GM12878 (cell line): ENCODE results near the gene TRERF1. TPM values are rescaled to one million over a fixed set of nuclear protein-coding genes. Genes with fewer than 3 reads are reported as not detected.

Source experiments
- CHD4 ChIP-seq: fragments of 200-600 bp; sonication (generic); IDR thresholded peaks from 2 replicates; pipeline ENCODE4 v1.6.1; 2016; ENCODE audit warnings: mild to moderate bottlenecking
- CREB1 ChIP-seq: IDR thresholded peaks from 2 replicates; pipeline ENCODE4 v1.6.1; 2012; ENCODE audit warnings: low read depth, mild to moderate bottlenecking, inconsistent platforms
- DPF2 ChIP-seq: fragments of 450-650 bp; IDR thresholded peaks from 2 replicates; pipeline ENCODE4 v1.6.1; 2017; ENCODE audit warnings: mild to moderate bottlenecking
- EED ChIP-seq: sonication (generic); IDR thresholded peaks from 2 replicates; pipeline ENCODE4 v1.6.1; 2016; ENCODE audit warnings: antibody characterized with exemption, low read depth
- ESRRA ChIP-seq: IDR thresholded peaks from 2 replicates; pipeline ENCODE4 v1.6.1; 2012; ENCODE audit warnings: mild to moderate bottlenecking, low read length, improper control_type of control experiment
- FOXM1 ChIP-seq: IDR thresholded peaks from 2 replicates; pipeline ENCODE4 v1.6.1; 2012; ENCODE audit warnings: low read depth, mild to moderate bottlenecking, inconsistent platforms, low read length, moderate library complexity
- GATAD2B ChIP-seq: fragments of 450-650 bp; conservative IDR thresholded peaks from 2 replicates; pipeline ENCODE4 v1.6.1; 2017; ENCODE audit warnings: low read depth, mild to moderate bottlenecking, moderate library complexity
- IKZF1 ChIP-seq: fragments of 450-650 bp; conservative IDR thresholded peaks from 2 replicates; pipeline ENCODE4 v1.6.1; 2017; ENCODE audit warnings: antibody characterized with exemption, mild to moderate bottlenecking
- IKZF2 ChIP-seq, 2 experiments: fragments of 450-650 bp; IDR thresholded peaks; 2 replicates each; pipeline ENCODE4 v1.6.1; 2017; ENCODE audit warnings: mild to moderate bottlenecking in 2 of 2, moderate library complexity in 2 of 2
- MEF2B ChIP-seq: fragments of 450-650 bp; IDR thresholded peaks from 2 replicates; pipeline ENCODE4 v1.6.1; 2018; ENCODE audit warnings: mild to moderate bottlenecking, moderate library complexity; ENCODE audit not compliant: partially characterized antibody, poor library complexity, severe bottlenecking
- NRF1 ChIP-seq: conservative IDR thresholded peaks from 2 replicates; pipeline ENCODE4 v1.6.1; 2011; ENCODE audit warnings: mild to moderate bottlenecking, low read depth, low read length, improper control_type of control experiment
- SUPT20H ChIP-seq: IDR thresholded peaks from 2 replicates; pipeline ENCODE4 v1.6.1; 2011; ENCODE audit warnings: low read depth, mild to moderate bottlenecking, low read length, moderate library complexity, borderline replicate concordance; ENCODE audit not compliant: control insufficient read depth
- TAF1 ChIP-seq: IDR thresholded peaks from 2 replicates; pipeline ENCODE4 v1.6.1; 2011; ENCODE audit warnings: mild to moderate bottlenecking, low read depth, low read length, borderline replicate concordance
- USF1 ChIP-seq: IDR thresholded peaks from 2 replicates; pipeline ENCODE4 v1.6.1; 2011; ENCODE audit warnings: borderline replicate concordance, low read depth, mild to moderate bottlenecking, moderate library complexity, mixed read lengths, low read length; ENCODE audit not compliant: insufficient read depth; ENCODE audit errors: extremely low read length
- ZBTB40 ChIP-seq: fragments of 450-650 bp; IDR thresholded peaks from 2 replicates; pipeline ENCODE4 v1.6.1; 2016; ENCODE audit warnings: mild to moderate bottlenecking, moderate library complexity, borderline replicate concordance
- ZNF24 ChIP-seq: fragments of 450-650 bp; IDR thresholded peaks from 2 replicates; pipeline ENCODE4 v1.6.1; 2017; ENCODE audit warnings: antibody characterized with exemption, mild to moderate bottlenecking
- polyA plus RNA-seq, 11 experiments: library from polyadenylated mRNA; depleted of rRNA in 4 of 11; unstranded in 6 of 11; stranded (reverse) in 5 of 11; fragments of >200 nt; fragmentation: Nextera tagmentation in 4 of 11; fragmentation: Illumina TruSeq in 1 of 11; extraction: Ambion mirVana in 4 of 11; extraction: Trizol in 1 of 11; gene quantifications; 1 replicate in 1 of 11; 2 replicates in 10 of 11; pipeline versions ENCODE4 v1.2.1 to v1.2.3, GENCODE V29; 2011 to 2016; ENCODE audit warnings: inconsistent platforms in 2 of 11, missing spikeins in 2 of 11, low read depth in 1 of 11
- total RNA-seq, 4 experiments: library from RNA; depleted of rRNA in 3 of 4; stranded (reverse); fragments of >200 nt in 3 of 4; fragmentation: Illumina TruSeq in 1 of 4; extraction: Trizol in 1 of 4; gene quantifications; 2 replicates each; pipeline versions ENCODE4 v1.2.1 to v1.2.3, GENCODE V29; 2013 to 2021
- TF ChIP-seq, protein P1 (sequence below): IDR thresholded peaks from 2 replicates; pipeline ENCODE4 v1.6.1; 2012; ENCODE audit warnings: improper control_type of control experiment, low read depth, low read length; ENCODE audit not compliant: insufficient replicate concordance
- TF ChIP-seq, protein P2 (sequence below): IDR thresholded peaks from 2 replicates; pipeline ENCODE4 v1.6.1; 2011; ENCODE audit warnings: mild to moderate bottlenecking, low read depth, low read length, moderate library complexity; ENCODE audit not compliant: insufficient replicate concordance

Gene TRERF1
- total and polyA plus RNA-seq, 10 of the 15 experiments (the other 5 are each of a cell fraction or from before 2014, with no cell fraction given), result 2.2 to 19.4 (median 7.2) TPM

DNA sequence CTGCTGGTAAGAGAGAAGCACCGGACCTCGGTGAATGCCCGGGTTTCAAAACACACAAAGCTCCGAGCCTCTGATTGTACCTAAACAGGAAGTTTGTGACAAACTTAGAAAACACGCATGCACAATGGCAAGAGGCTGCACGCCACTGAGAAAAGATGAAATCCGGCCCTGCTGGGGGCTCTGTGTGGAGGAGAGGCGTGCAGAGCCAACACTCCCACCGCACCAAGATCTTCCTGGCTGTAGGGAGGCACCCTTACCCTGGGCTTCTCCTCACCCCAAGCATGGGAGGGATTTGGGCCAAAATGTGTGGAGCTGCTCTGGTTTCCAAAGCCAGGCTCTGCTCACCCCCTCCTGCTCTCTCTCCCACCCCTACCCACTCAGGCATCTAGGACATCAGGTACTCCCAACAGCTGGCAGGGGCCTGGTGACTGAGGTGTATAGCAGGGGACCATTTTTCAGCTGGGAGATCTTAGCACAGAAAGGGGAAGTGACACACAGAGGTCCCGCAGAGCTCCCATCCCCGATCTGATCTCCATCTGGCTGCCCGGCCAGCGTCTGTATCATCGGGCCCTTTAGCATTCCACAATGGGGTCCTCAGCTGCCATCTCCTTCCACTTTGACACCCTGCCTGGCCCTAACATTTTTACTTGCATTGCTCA is 84.2 kb downstream of the TRERF1 start (continued):
- TF ChIP-seq, protein P1, sequence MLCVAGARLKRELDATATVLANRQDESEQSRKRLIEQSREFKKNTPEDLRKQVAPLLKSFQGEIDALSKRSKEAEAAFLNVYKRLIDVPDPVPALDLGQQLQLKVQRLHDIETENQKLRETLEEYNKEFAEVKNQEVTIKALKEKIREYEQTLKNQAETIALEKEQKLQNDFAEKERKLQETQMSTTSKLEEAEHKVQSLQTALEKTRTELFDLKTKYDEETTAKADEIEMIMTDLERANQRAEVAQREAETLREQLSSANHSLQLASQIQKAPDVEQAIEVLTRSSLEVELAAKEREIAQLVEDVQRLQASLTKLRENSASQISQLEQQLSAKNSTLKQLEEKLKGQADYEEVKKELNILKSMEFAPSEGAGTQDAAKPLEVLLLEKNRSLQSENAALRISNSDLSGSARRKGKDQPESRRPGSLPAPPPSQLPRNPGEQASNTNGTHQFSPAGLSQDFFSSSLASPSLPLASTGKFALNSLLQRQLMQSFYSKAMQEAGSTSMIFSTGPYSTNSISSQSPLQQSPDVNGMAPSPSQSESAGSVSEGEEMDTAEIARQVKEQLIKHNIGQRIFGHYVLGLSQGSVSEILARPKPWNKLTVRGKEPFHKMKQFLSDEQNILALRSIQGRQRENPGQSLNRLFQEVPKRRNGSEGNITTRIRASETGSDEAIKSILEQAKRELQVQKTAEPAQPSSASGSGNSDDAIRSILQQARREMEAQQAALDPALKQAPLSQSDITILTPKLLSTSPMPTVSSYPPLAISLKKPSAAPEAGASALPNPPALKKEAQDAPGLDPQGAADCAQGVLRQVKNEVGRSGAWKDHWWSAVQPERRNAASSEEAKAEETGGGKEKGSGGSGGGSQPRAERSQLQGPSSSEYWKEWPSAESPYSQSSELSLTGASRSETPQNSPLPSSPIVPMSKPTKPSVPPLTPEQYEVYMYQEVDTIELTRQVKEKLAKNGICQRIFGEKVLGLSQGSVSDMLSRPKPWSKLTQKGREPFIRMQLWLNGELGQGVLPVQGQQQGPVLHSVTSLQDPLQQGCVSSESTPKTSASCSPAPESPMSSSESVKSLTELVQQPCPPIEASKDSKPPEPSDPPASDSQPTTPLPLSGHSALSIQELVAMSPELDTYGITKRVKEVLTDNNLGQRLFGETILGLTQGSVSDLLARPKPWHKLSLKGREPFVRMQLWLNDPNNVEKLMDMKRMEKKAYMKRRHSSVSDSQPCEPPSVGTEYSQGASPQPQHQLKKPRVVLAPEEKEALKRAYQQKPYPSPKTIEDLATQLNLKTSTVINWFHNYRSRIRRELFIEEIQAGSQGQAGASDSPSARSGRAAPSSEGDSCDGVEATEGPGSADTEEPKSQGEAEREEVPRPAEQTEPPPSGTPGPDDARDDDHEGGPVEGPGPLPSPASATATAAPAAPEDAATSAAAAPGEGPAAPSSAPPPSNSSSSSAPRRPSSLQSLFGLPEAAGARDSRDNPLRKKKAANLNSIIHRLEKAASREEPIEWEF, result no peak
- TF ChIP-seq MEF2B (peak; percentile 11), ZBTB40 (no peak), FOXM1 (peak; percentile 42; the same call in 1 of the 2 replicates), GATAD2B (0 out of 2 replicates have a peak, but pooled peaks have one; percentile 22), EED (peak; percentile 85), CHD4 (no peak), NRF1 (no peak), IKZF2 (IDR thresholded peaks at IDR 0.05) (peak in 1 of 2 experiments; percentile 47; a peak in 2 of 4 replicates), SUPT20H (no peak), IKZF1 (peak; percentile 48), CREB1 (peak; percentile 28; the same call in 1 of the 2 replicates), DPF2 (no peak), USF1 (no peak), TAF1 (0 out of 2 replicates have a peak, but pooled peaks have one; percentile 40), ESRRA (no peak), ZNF24 (no peak)
- TF ChIP-seq, protein P2, sequence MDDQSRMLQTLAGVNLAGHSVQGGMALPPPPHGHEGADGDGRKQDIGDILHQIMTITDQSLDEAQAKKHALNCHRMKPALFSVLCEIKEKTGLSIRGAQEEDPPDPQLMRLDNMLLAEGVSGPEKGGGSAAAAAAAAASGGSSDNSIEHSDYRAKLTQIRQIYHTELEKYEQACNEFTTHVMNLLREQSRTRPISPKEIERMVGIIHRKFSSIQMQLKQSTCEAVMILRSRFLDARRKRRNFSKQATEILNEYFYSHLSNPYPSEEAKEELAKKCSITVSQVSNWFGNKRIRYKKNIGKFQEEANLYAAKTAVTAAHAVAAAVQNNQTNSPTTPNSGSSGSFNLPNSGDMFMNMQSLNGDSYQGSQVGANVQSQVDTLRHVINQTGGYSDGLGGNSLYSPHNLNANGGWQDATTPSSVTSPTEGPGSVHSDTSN, result no peak
